ENCODE data around the gene SLC12A9.

DNA sequence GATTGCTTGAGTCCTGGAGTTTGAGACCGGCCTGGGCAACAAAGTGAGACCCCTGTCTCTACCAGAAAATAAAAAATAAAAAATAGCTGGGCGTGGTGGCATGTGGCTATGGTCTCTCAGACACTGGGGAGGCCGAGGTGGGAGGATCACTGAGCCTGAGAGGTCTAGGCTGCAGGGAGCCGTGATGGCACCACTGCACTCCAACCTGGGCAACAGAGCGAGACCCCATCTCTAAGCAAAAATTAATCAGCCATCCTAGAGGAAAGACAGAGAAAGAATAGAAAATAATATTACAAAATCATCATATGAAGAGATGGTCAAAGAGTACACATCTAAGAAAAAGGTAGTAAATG, 20.3 kb upstream of the SLC12A9 start:
- TF ChIP-seq, protein P1, sequence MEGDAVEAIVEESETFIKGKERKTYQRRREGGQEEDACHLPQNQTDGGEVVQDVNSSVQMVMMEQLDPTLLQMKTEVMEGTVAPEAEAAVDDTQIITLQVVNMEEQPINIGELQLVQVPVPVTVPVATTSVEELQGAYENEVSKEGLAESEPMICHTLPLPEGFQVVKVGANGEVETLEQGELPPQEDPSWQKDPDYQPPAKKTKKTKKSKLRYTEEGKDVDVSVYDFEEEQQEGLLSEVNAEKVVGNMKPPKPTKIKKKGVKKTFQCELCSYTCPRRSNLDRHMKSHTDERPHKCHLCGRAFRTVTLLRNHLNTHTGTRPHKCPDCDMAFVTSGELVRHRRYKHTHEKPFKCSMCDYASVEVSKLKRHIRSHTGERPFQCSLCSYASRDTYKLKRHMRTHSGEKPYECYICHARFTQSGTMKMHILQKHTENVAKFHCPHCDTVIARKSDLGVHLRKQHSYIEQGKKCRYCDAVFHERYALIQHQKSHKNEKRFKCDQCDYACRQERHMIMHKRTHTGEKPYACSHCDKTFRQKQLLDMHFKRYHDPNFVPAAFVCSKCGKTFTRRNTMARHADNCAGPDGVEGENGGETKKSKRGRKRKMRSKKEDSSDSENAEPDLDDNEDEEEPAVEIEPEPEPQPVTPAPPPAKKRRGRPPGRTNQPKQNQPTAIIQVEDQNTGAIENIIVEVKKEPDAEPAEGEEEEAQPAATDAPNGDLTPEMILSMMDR (IDR thresholded peaks at IDR 0.05; ENCODE audit: control extremely low read depth in 1 of 3, insufficient read depth in 1 of 3, low read depth in 1 of 3, low read length in 3 of 3): no peak
- TF ChIP-seq SRF (IDR thresholded peaks at IDR 0.05; ENCODE audit: low read depth, low read length): no peak
- TF ChIP-seq BRCA1 (IDR thresholded peaks at IDR 0.05; ENCODE audit: low read depth, low read length): no peak
- TF ChIP-seq RAD21 (IDR thresholded peaks at IDR 0.05 in 1 of 2, conservative IDR thresholded peaks at IDR 0.05 in 1 of 2; ENCODE audit: low read depth in 2 of 2, low read length in 2 of 2): no peak
